ENCODE results near the gene ALKBH4.
"Not testable (repeated sequence)": the region's sequence is repeated elsewhere in the genome, so short reads cannot be mapped to it uniquely, and the experiment has no call there.

The ALKBH4 gene

GRCh38 chr7:102464577-102465280 is at the start of gene ALKBH4, which contains the start of gene LRWD1:
Gene ALKBH4, minus strand, starts transcription at chr7:102464863. Its CDS starts 27 bp downstream, at chr7:102464836.
Gene LRWD1, plus strand, starts transcription at chr7:102464984. Its CDS starts 97 bp downstream, at chr7:102465081.
- peak; percentile 97 for DNase-seq

DNA sequence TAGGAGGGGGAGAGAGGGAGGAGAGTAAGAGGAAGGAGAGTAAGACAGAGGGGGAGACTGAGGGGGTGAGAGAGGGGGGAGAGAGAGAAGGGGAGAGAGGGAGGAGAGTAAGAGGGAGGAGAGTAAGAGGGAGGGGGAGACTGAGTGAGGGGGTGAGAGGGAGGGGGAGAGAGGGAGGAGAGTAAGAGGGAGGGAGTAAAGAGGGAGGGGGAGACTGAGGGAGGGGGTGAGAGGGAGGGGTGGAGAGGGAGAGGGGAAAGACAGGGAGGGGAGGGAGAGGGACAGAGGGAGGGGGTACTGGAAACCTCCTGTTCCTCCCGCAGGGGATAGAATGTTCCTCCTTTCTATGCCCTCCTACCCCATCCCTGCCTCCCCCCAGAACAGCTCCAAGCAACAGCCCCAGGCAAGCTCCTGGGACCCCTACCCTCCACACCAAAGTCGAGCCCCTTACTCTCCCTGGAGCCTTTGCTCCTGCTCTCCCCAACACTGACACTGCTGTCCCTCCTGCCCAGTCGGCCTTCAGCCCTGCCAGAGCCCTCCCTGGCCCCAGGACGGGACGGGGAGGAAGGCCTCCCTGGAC is 48.1 kb upstream of the ALKBH4 start:
- not testable (repeated sequence) for DNase-seq

GRCh38 chr7:102511860-102512522 is 47.3 kb upstream of the ALKBH4 start:
- DNase-seq, result not testable (repeated sequence)

GRCh38 chr7:102510575-102510974 is 45.9 kb upstream of the ALKBH4 start:
- not testable (repeated sequence) for DNase-seq

DNA sequence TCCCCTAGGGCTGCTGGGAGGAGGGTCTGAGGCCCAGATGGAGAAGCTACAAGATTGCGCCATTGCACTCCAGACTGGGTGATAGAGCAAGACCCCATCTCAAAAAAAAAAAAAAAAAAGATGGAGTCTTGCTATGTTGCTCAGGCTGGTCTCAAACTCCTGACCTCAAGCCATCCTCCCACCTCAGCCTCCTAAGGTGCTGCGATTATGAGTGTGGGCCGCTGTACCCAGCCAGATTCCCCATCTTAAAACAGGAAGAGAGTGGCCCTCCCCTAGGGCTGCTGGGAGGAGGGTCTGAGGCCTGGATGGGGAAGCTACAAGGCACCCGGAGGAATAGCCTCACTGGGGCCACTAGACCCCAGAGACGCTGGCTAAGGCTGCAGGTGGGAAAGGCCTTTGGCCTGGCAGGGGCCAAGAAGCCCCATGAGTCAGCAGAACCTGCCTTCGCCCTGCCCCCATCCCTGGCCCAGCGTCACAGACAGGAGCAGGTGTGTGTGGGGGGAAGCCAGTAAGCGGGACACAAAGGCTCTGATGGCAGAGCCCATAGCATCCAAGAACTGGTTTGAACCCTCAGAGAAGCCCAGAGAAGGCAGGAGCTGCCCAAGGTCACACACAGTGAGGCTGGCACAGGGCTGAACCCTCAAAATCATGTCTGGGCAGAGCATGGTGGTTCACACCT is 42.9 kb upstream of the ALKBH4 start:
- DNase-seq, result not testable (repeated sequence)

GRCh38 chr7:102505298-102506185 is 40.9 kb upstream of the ALKBH4 start:
- not testable (repeated sequence) for DNase-seq

- not testable (repeated sequence) for DNase-seq
These were observed 38.5 kb upstream of the ALKBH4 start for GRCh38 chr7:102503141-102503540.

- not testable (repeated sequence) for DNase-seq
These were observed 33.7 kb upstream of the ALKBH4 start for GRCh38 chr7:102498321-102498720.

DNA sequence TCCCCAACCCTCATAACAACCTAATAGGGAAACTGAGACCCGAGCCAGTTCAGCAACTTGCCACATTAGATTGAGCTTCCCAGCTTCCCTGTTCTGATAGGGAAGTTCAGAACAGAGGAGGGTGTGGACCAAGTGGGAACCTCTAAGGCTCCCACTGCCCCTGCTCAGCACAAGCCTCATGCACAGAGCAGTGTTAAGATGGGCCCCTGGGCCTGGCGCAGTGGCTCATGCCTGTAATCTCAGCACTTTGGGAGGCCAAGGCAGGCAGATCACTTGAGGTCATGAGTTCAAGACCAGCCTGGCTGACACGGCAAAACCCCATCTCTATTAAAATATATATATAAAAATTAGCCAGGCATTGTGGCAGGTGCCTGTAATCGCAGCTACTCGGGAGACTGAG is 32.6 kb upstream of the ALKBH4 start:
- DNase-seq, result not testable (repeated sequence)

DNA sequence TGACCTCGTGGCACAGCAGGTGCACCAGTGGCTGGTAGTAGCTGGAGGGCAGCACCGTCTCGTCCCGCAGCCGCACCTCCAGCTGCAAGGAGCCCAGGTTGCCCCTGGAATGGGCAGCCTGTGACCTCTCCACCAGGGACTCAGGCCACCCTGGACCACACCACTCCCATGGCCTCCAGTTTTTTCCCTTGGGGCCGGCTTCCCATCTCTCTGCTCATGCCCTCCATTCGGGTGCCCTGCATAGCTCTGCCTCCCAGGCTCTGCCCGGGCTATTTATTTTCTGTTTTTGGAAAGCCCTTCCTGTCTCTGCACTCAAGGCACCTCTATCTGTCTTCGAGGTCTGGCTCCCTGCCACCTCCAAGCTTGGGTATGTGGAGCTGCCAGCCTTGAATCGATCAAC is 32.2 kb upstream of the ALKBH4 start:
- DNase-seq, result not testable (repeated sequence)

DNA sequence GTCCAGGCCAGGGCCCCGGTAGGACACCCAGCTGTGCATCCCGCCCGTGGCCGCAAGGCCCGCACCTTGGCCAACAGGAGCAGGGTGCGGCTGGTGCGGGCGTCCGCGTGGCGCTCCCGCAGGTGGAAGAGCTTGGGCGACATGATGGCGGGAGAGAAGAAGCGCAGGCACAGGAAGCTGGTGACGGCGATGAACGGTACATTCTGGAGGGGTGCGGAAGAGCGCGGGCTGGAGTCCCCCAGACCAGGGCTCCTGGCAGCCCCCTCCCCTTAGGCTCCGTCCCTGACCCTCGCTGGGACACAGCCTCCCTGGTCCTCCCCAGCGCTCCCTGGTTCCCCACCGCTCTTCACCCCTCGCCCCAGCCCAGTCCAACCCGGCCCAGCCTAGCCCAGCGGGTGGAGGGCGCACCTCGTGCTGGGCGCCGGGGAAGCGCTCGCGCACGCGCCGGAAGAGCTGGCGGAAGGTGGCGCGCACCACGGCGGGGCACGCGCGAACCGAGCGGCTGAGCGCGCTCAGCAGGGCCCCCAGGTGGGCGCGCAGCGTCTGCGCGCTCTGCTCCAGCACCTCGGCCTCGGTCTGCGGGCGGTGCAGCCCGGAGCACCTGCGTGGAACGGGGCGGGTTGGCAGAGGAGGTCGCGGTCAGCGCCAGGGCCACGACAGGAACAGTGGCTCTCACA is 29.9 kb upstream of the ALKBH4 start:
- DNase-seq, result not testable (repeated sequence)

DNA sequence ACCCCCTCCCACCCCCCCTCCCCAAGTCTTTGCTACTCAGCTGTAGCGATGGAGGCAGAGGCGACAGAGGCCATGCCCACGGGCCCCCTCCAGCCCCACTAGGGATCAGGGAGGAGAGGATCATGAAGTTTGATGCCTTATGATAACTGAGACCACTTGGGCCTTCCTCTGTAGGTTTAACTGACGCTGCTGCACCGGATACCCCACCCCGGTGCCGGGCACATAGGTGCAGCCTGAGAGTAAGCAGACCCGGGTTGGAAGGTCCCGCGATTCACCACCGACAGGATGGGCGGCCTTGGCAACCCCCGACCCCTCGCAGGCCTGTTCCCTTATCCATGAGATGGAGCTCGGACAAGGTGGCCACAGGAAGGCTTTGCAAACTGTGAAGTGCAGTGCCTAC is 29.4 kb upstream of the ALKBH4 start:
- DNase-seq, result not testable (repeated sequence)

DNA sequence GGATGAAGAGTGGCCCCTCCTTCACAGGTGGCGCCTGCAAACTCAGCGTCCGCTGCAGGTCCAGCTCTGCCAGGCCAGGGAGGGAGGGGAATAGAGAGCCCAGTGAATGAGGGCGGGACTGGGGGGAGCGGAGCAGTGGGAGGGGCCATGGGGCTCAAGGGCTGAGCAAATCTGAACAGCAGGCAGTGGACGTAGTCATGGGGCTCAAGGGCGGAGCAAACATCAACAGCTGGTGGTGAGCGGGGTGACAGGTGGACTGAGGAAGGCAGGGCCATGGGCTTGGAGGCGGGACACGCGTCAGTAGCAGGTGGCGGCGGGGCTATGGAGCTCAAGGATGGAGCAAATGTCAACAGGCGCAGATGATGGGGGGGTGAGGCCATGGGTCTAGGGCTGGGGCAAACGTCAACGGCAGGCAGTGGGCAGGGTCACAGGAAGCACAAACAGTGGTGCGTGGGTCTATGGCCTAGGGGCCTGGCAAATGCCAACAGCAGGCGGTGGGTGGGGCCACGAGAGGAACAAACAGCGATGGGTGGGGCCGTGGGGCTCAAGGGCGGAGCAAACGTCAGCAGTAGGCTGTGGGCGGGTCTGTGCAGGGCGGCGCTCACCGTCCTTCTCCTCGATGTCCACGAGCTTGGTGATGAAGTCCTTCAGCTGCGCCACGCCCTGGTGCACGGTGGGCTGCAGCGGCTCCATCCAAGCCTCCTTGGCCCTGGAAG is 28.7 kb upstream of the ALKBH4 start:
- DNase-seq, result not testable (repeated sequence)

DNA sequence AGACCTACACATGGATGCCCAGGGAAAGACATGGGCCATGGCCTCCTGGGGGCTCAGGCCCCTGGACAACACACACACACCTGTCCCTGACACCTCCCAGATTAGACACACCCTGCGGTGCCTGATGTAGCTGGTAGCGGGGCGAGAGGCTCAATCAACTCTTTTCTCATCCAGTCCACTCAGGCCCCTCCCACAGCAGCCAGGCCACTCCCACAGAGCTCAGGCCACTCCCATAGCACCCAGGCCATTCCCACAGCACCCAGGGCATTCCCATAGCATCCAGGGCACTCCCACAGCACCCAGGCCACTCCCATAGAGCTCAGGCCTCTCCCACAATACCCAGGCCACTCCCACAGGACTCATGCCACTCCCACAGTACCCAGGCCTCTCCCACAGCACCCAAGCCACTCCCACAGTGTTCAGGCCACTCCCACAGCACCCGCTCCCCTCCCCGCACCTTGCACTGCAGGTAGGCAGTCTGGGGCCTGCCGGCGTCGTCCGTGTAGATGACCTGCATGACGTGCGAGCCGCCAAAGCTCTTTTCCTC is 25.9 kb upstream of the ALKBH4 start:
- DNase-seq, result peak; percentile 48

DNA sequence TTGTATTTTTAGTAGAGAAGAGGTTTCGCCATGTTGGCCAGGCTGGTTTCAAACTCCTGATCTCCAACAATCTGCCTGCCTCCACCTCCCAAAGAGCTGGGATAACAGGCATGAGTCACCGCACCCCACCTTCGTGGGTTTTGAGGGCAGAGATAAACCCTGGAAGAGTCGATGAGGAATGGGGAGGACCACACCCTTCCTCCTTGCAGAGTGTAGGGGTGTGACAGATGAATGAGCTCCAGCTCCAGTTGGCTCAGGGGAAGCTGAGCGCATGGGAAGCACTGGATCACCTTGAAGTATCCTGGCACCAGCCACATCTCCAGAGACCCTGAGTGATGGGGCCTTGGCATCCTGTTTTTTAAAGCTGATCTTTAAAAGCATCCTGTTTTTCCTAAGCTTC is 19.7 kb upstream of the ALKBH4 start:
- not testable (repeated sequence) for DNase-seq

- DNase-seq, result not testable (repeated sequence)
These were observed 17.3 kb upstream of the ALKBH4 start for GRCh38 chr7:102481962-102482361.

DNA sequence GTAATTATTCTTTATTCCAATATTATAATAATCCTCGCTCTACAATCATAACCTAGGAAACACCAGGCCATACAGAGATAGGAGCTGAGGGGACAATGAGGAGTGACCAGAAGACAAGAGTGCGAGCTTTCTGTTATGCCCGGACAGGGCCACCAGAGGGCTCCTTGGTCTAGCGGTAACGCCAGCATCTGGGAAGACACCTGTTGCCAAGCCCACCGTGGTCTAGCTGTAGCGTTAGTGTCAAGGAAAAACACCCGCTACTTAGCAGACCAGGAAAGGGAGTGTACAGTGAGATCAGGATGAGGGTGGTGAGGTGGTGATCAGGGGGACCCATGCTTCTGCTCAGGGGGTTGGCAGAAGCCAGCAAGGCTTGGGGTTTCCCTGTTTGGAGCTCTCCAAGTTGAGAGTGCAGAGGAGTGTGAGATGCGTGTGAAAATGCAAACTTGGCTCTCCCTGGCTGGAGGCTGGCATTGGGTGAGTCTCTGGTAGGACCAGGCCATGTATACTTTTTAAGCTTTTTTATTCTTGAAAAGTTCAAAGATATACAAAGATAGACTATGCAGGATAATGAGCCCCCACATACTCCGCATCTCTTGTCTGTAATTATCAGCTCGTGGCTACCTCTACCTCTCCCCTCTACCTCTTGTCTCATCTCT is 15.4 kb upstream of the ALKBH4 start:
- not testable (repeated sequence) for DNase-seq

GRCh38 chr7:102479209-102479584 is 14.5 kb upstream of the ALKBH4 start:
- DNase-seq, result not testable (repeated sequence)

GRCh38 chr7:102478314-102479208 is 13.9 kb upstream of the ALKBH4 start, which contains the start of gene POLR2J:
Gene POLR2J, minus strand, starts transcription at chr7:102478922. Its CDS starts 62 bp downstream, at chr7:102478860.
- DNase-seq, result peak; percentile 83

Data from stimulated activated CD4-positive, alpha-beta T cell treated with anti-CD3 and anti-CD28 coated beads, Interleukin-12 subunit alpha, Interleukin-12 subunit beta, amount 100 ng/mL, for 4 hours (primary cell).